ENCODE data around the gene NUTM1.
A peak's percentile ranks its signal among the peaks of the same experiment; 100 is the strongest.

The NUTM1 gene

GRCh38 chr15:34314491-34315490, 28.3 kb upstream of the NUTM1 start:
- in situ Hi-C loops (cut with MboI; ENCODE audit: low sequenced_read_pairs, unreplicated experiment) = no loop called here
- no peak for DNase-seq (ENCODE audit: low spot score)
- no peak for TF ChIP-seq CTCF (IDR thresholded peaks at IDR 0.05; ENCODE audit: borderline replicate concordance, control extremely low read depth, extremely low read depth, insufficient read depth, missing control alignments)

GRCh38 chr15:34318277-34319079, 24.6 kb upstream of the NUTM1 start:
- peak; percentile 38 for DNase-seq (ENCODE audit: low spot score)
- no peak for TF ChIP-seq CTCF (IDR thresholded peaks at IDR 0.05; ENCODE audit: borderline replicate concordance, control extremely low read depth, extremely low read depth, insufficient read depth, missing control alignments)
- in situ Hi-C loops (cut with MboI; ENCODE audit: low sequenced_read_pairs, unreplicated experiment) = no loop called here

- TF ChIP-seq CTCF (IDR thresholded peaks at IDR 0.05; ENCODE audit: borderline replicate concordance, control extremely low read depth, extremely low read depth, insufficient read depth, missing control alignments) = no peak
- DNase-seq (ENCODE audit: low spot score) = no peak
- in situ Hi-C loops (cut with MboI; ENCODE audit: low sequenced_read_pairs, unreplicated experiment) = no loop called here
These were observed 19.9 kb upstream of the NUTM1 start for GRCh38 chr15:34323217-34323616.

- TF ChIP-seq CTCF (IDR thresholded peaks at IDR 0.05; ENCODE audit: borderline replicate concordance, control extremely low read depth, extremely low read depth, insufficient read depth, missing control alignments) = no peak
- DNase-seq (ENCODE audit: low spot score) = no peak
- in situ Hi-C loops (cut with MboI; ENCODE audit: low sequenced_read_pairs, unreplicated experiment) = no loop called here
These were observed 18.2 kb upstream of the NUTM1 start for GRCh38 chr15:34324933-34325332.

- in situ Hi-C loops (cut with MboI; ENCODE audit: low sequenced_read_pairs, unreplicated experiment) = no loop called here
- TF ChIP-seq CTCF (IDR thresholded peaks at IDR 0.05; ENCODE audit: borderline replicate concordance, control extremely low read depth, extremely low read depth, insufficient read depth, missing control alignments) = no peak
These were observed 17.7 kb upstream of the NUTM1 start for GRCh38 chr15:34325368-34325767.

GRCh38 chr15:34327906-34328305, 15.2 kb upstream of the NUTM1 start:
- TF ChIP-seq CTCF (IDR thresholded peaks at IDR 0.05; ENCODE audit: borderline replicate concordance, control extremely low read depth, extremely low read depth, insufficient read depth, missing control alignments) = no peak
- in situ Hi-C loops (cut with MboI; ENCODE audit: low sequenced_read_pairs, unreplicated experiment) = no loop called here
- no peak for DNase-seq (ENCODE audit: low spot score)

More at GRCh38 chr15:34325368-34325767, 17.7 kb upstream of the NUTM1 start:
- no peak for DNase-seq (ENCODE audit: low spot score)

All from GM13976 (cell line).